GM18873 (cell line): ENCODE measurements around the gene TBX19.

ENCODE experiments used
- ATAC-seq: cut with Tn5 transposase; IDR thresholded peaks from one replicate; pipeline ENCODE4 v1.9.1; 2021; ENCODE audit warnings: mild to moderate bottlenecking, moderate library complexity, moderate number of reproducible peaks; ENCODE audit not compliant: unreplicated experiment, low FRiP score

TBX19 gene

DNA sequence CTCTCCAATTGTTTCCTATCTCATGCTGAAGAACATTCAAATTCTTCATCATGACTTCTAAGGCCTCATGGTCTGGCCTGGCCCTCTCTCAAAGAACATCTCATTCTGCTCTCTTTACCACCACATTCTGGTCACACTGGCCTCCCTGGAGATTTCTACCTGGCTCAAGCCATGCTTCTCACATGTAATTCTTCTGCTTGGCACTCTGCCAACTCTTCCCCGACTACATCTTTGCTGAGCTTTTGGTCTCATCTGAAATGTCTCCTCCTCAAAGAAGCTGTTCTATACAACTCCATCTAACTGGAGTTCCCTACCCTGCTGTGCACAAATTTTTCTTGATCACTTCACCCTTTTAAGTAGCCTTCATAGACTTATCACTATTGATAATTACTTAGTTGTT, 1.4 kb upstream of the TBX19 start:
- ATAC-seq, result no peak

DNA sequence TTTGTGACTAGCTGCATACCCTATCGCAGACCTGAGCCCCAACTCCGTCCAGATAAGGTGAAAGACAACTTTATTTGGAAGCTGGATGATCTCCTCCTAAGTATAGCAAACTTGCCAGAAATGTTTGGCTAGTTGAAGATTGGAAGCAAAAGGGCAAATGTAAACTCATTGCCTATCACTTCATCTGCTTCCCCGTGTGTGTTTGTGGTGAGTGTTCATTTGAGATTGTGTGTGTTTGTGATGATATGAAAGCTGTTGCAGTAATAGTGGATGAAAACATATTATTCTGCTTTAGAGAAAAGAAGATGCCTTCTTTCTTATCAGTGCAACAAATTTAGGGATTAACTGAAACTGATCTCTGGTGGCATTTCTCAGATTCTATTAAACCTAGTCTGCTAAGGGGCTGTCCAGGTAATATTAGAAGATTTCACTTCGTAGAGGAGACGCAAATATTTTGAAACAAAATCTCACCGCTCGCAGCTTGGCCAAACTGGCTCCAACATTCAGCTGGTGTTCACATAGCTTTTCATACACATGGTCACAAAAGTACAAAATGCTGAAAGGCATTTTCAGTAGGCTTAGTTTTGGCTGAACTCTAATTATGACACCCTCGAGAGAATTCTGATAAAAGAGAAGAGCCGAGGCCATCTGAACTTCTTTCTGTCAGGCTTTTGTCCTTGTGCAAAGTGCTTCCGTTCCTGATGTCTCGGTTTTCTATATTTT, 1.1 kb downstream of the TBX19 start:
- no peak for ATAC-seq

DNA sequence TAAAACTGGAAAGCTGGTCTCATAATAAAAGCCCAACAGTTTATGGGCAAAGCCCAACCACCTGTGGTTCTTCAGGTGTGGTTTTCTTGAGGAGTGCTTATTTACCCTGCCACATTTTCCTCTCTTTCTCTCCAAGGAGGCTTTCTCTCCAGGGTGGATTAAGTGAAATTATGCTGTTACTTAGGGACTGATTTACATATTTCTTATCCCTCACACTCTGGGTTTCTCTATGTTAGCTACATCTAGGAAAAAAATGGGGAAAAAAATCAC, 4.8 kb downstream of the TBX19 start:
- no peak for ATAC-seq

DNA sequence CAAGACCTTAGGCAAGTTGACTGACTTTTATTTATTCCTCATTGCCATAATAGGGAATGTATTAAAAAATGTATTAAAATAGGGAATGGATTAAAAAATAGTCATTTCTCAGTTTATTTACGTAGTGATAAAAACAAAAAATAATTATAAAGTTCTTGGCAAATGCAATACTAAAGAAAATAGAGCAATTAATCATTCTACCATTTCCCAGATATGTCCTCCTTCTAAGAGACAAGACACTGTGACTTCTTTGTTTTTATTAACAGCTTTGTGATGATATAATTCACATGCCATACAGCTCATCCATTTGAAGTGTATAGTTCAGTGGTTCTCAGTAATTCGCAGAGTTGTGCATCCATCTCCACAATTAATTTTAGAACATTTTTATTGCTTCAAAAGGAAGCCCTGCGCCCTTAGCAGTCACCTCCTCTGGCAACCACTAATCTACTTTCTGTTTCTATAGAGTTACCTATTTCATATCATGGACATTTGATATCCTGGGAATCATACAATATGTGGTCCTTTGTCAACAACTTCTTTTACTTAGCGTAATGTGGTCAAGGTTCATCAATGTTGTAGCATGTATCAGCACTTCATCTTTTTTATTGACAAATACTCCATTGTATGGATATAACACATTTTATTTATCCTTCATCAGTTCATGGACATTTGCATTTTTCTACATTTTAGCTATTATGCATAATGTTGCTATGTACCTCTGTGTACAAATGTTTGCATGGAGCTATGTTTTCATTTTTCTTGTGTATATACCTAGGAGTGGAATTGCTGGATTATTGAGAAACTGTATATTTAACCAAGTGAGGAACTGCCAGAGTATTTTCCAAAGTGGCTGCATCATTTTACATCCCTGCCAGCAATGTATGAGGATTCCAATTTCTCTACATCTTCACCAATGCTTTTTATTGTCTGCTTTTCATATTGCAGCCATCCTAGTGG, 5.6 kb downstream of the TBX19 start:
- ATAC-seq, result no peak

DNA sequence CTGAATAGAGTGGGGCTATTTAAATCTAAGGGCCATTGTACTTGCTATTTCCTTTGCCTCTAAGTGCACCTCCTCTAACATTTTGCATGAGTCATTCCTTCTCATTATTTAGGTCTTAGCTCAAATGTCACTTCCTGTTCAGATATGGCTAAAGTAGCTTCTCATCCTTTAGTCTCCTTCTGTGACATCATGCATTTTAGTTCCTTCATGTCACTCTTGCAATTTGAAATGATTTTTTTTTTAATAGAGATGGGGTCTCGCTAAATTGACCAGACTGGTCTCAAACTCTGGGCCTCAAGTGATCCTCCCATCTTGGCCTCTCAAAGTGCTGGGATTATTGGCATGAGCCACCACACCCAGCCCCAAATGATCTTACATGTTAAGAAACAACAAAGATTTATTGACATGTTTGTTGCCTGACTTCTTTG, 6.6 kb downstream of the TBX19 start:
- no peak for ATAC-seq

DNA sequence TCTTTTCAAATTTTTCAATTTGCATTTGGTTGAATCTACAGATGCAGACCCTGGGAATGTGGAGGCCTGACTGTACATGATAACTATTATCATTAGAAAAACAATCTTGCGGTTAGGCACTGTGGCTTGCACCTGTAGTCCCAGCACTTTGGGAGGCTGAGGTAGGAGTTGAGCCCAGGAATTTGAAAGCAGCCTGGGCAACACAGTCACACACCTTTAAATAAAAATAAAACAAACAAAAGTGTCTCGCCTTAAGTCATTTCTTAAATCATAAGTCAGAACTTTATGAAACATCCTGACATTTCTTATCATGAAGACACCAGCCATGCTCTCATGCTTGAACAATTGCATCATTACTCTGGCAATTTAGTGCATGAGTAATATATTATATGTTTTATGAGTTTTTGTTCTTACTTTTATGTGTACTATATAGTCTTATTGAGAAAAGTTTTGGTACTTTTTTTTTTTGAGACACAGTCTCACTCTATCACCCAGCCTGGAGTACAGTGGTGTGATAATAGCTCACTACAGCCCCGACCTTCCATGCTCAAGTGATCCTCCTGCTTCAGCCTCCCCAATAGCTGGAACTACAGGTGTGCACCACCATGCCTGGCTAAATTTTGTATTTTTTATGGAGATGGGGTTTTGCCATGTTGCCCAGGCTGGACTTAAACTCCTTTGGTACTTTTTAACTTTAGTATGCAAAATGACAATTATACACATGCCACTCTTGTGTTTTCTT, 7.8 kb downstream of the TBX19 start:
- ATAC-seq, result no peak

DNA sequence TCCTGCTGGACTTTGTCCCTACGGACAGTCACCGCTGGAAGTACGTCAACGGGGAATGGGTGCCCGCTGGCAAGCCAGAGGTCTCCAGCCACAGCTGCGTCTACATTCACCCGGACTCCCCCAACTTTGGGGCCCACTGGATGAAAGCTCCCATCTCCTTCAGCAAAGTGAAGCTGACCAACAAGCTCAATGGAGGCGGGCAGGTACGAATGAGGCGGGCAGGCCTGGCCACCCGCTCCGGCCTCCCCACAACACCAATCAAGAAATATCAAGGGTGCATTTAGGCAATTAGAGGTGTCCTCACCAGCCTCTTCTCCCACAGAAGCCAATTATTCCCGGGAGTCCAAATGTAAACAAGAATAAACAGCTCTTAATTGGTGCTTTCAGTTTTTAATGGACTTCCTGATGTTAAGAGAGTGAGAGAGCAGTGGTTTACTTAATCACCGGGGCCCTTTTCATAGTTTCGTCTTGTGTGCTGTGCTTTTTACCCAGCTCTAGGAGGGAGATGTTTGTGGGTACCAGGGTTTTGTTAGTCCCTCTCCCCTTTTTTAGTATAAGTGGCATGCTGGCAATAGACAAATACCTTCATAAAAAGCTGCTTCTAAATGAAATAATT, 10.7 kb downstream of the TBX19 start:
- no peak for ATAC-seq

DNA sequence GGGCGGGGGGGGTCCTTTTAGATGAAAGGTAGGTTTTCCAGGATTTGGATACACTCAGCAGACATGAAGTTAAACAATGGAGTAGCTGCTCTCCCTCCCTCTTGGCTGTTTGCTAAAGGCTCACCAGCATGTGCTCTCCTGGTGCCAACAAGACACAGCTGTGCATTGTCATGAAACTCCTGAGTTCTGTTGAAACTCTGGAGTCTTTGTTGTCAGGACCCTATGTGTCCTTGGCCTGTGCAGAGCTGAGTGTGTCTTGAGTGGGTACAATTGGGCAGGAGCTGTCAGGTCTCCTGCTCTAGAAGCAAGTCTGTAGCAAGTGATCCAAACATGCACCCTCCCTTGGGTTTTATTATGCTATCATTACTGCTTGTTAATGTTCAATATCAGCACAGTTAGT, 12.7 kb downstream of the TBX19 start:
- no peak for ATAC-seq

DNA sequence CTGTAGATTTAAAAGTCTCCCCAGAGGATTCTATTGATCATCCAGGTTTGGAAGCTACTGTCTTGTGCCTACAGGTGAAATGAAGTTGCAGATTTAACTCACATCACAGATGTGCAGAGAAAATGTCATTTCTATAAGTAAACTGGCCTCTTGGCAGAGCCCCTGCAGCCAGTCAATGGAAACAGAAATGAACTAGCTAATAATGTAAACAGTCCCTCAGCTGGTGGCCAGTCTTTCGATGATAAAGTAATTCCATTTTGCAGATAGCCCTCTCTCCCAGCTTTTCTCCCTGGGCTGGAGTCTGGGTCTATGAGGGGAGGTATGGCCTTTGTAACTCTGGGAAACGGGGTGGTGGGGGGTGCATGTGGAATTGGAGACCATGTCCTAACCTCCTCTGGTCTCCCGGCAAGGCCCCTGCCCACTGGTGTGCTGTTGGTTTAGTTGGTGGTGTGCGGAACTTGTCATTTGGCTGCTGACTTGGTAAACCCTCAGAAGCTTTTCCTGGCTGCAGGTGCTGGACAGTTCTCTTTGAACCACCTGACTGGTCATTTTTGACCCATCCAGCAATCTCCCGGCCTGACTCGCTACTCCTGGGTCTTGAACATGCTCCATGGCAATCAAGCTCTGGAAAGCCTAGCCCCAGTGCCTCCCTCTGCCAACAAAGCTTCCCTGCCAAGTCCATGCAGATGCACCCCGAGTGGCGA, 14.9 kb downstream of the TBX19 start:
- ATAC-seq, result no peak

DNA sequence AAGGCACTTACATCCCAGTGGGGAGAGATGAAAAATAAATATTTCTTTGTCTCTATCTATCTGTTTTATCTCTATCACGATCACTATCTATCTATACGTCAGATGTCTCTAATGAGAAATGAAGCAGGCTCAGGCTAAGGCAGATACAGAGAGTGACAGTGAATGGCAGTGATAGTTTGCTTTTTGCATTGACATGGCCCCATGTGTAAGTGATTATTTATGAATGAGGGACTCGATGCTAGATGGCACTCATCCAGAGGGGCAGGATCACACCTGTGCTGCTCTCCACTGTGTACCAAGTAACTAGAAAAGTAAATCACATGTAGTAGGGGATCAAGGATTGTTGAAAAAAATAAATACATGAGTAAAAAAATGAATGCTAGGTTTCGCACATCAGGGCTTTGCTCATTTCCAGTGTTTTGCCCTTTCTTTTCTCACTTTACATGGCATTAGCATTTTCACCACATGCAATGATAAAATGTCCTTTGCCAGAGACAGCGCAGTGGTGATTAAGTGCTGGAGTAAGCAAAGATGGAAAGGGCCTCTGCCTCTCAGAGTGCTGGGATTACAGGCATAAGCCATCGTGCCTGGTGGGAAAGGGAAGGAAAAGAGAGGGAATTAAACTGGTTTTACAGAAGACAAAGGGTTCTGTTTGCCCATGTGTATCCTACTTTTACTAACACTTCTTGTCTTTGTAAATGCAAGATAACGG, 16.5 kb downstream of the TBX19 start:
- ATAC-seq, result no peak

DNA sequence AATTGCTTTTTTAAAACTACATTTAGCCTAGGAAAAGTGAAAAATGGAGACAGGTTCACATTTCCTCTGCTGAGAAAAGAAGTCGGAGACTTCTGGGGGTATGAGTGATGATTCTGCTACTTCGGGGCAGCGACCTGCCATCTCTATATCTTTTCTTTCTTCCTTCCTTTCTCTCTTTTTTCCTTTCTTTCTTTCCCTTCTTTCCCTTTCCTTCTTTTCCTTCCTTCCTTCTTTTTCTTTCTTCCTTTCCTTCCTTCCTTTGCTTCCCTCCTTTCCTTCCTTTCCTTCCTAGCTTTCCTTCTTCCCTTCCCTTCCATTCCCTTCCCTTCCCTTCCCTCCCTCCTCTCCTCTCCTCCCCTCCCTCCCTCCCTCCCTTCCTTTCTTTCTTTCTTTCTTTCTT, 17.8 kb downstream of the TBX19 start:
- no peak for ATAC-seq

DNA sequence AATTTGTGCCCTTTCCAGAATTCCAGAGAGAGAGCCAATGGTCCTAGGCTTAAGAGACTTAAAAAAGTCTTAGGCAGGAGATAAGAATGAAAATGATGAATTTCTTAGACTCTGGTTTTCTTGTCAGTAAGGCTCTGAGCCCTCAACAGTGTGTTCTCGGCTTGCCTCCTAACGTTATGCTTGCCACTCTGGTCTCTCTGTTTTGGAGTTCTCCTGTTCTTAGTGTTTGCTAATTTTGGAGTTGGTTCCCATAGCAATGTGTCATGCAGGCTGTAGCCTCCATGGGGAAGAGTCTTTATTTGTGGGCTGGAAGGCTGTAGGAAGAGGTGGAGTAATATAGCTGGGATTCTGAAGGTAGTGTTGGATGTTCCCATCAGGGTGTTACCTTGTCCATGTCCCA, 19.9 kb downstream of the TBX19 start:
- no peak for ATAC-seq

DNA sequence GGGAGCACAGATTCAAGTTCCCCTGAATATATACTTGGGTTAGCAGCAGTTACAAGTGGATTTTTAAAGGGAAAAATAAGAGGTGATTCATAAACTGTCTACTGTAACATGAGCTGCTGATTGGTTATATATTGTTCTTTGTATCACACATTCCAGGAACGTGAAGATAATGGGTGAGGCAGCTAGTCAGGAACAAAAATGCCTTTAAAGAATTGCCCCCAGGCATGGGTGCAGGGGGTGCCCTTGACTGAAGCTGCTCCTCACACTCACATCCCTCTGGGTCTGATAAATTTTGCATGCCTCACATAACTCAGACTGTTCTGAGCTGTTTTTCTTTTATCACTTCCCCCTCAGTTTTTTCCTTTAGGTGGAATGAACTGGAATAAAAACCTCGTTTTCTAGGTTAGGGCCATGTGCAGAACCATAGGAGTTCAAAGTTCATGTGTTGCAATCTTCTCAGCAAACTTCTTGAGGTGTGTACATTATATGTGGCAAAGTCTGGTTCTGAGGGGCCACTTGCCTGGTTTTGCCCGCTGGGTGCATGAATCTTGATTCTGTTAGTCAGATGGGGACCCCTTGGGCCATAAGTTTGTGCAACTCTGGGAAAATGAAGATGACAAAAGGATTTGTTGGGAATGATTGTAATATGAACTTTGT, 21.1 kb downstream of the TBX19 start:
- no peak for ATAC-seq

DNA sequence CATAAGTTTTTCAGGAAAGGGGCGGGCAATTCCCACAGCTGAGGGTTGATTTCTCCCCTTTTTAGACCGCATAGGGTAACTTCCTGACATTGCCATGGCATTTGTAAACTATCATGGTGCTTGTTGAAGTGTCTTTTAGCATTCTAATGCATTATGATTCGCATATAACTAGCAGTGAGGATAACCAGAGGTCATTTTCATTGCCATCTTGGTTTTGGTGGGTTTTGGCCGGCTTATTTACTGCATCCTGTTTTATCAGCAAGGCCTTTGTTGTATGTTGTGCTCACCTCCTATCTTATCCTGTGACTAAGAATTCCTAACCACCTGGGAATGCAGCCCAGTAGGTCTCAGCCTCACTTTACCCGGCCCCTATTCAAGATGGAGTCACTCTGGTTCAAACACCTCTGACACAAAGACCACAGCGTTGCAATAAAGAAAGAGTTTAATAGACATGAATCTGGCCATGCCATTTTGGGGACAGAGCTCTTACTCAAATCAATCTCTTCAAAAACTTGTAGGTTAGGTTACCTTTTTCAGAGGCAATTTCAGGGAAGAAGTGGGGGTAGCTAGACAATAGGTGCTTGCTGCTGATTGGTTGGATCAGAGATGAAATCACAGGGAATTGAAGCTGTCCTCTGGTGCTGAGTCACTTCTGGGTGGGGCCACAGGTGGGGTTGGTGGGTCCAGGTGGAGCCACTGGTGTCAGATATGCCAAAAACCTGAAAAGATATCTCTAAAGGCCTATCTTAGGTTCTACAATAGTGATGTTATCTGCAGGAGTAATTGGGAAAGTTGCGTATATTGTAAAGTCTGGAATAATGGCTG, 23.3 kb downstream of the TBX19 start:
- ATAC-seq, result no peak

DNA sequence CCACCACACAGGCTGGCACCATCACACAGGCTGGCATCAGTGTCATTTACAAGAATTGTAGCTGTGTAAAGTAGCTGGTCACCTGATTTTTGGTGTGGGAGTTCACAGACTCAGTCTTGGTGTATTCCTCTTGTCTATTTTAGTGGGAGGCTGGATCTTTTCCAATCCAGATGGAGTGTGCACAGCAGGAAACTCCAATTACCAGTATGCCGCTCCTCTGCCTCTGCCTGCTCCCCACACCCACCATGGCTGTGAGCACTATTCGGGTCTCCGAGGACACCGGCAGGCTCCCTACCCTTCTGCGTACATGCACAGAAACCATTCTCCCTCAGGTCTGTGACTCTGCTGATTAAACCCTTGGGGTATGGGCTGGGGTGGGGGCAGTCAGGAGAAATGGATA, 24.2 kb downstream of the TBX19 start:
- no peak for ATAC-seq

DNA sequence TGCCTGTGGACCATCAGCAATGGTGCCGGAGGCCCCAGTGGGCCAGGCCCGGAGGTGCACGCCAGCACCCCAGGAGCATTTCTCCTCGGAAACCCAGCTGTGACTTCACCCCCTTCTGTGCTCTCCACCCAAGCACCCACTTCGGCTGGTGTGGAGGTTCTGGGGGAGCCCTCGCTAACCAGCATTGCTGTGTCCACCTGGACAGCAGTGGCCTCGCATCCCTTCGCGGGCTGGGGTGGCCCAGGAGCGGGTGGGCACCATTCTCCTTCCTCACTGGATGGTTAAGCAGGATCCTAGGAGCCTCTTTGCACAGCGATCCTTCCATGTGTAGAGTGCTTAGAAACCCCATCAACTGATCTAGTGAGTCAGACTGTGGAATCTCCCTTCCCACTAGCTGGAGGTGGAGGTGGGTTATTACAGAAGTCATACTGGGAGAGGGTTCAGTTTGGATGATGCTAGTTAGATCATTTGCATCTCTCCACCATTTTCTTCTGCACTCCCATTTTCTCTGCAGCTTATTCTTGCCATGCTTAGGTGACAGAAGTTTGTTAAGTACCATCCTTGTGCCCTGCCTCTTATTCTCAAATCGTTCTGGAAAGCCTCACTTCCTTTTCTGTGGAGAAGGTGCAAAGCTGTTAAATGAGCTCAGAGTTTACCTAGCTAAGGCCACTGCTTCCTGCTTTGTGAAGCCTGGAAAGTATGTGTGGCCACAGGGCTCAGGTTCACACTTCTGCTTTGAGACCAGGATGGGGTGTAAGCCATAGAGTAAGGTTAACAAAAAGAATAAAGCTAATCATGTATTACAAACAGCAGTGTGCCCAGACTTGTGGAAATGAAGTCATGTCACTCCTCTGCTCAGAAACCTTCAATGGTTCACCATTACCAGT, 32.3 kb downstream of the TBX19 start:
- no peak for ATAC-seq

DNA sequence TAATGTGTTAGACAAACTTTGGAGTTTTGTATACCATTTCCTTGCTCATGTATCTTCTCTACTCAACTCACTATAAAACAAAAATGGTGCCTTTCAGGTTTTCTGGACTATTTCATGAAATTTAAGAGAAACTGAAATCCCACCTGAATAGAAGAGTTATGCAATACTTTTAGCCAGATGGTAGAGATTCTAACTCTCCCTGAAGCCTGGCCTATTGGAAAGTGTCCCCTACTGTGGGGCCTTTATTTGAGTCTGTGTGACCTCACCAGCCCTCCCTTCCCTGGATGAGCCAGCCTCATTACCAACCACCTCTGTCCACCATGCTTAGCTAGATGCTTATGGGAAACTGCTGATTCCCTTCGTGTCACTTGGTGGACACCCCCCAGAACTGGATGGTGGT, 35.5 kb downstream of the TBX19 start:
- ATAC-seq, result no peak
